ENCODE results near the gene HEMGN. TPM values are rescaled to one million over a fixed set of nuclear protein-coding genes. Genes with fewer than 3 reads are reported as not detected.

The HEMGN gene
- total and polyA plus RNA-seq, 2 donors (not counting 1 experiment from before 2014, with no cell fraction given), result not detected

- H3K9me3 ChIP-seq (ENCODE audit: control insufficient read depth, insufficient read depth, low read depth, low read length), result no peaks in the 10 kb centered on the region
- no peaks in the 10 kb centered on the region for H3K36me3 ChIP-seq (ENCODE audit: control insufficient read depth, insufficient read depth, low read length)
- no peak overlapping the region for H3K27ac ChIP-seq (ENCODE audit: insufficient read depth, low read length)
- H2AFZ ChIP-seq (ENCODE audit: low read length), result no peak overlapping the region
- no peak for TF ChIP-seq EZH2 (IDR thresholded peaks at IDR 0.05; ENCODE audit: low read length, missing control alignments)
- DNase-seq (ENCODE audit: low read depth in 2 of 2), result no peak
- H3K4me3 ChIP-seq (replicated peaks in 1 of 4; ENCODE audit: control extremely low read depth in 1 of 4, insufficient read depth in 1 of 4, low read depth in 3 of 4, low read length in 4 of 4), result no peak overlapping the region
- no peak overlapping the region for H3K4me2 ChIP-seq (ENCODE audit: extremely low read depth, insufficient read depth, low read length)
- no peaks in the 10 kb centered on the region for H3K79me2 ChIP-seq (ENCODE audit: control insufficient read depth, insufficient read depth, low read length)
- no peaks in the 10 kb centered on the region for H3K27me3 ChIP-seq (ENCODE audit: control insufficient read depth, insufficient read depth, low read length)
- no peaks in the 10 kb centered on the region for H4K20me1 ChIP-seq (ENCODE audit: control insufficient read depth, extremely low read depth, insufficient read depth, low read length)
- H3K4me1 ChIP-seq (ENCODE audit: control insufficient read depth, extremely low read depth, insufficient read depth, low read length), result peaks cover 5% of the 10 kb centered on the region
- no peak overlapping the region for H3K9ac ChIP-seq (ENCODE audit: insufficient read depth, low read length)
These were observed 18.7 kb downstream of the HEMGN start for GRCh38 chr9:97919217-97919813.

- no peak for DNase-seq (ENCODE audit: low read depth in 2 of 2)
- Histone ChIP-seq H3K9me3 (ENCODE audit: control insufficient read depth, insufficient read depth, low read depth, low read length) (no peaks in the 10 kb centered on the region), H4K20me1 (ENCODE audit: control insufficient read depth, extremely low read depth, insufficient read depth, low read length) (no peaks in the 10 kb centered on the region), H3K4me1 (ENCODE audit: control insufficient read depth, extremely low read depth, insufficient read depth, low read length) (peaks cover 5% of the 10 kb centered on the region), H3K36me3 (ENCODE audit: control insufficient read depth, insufficient read depth, low read length) (no peaks in the 10 kb centered on the region), H3K27me3 (ENCODE audit: control insufficient read depth, insufficient read depth, low read length) (no peaks in the 10 kb centered on the region), H3K4me2 (ENCODE audit: extremely low read depth, insufficient read depth, low read length) (no peak overlapping the region), H3K4me3 (replicated peaks in 1 of 4; ENCODE audit: control extremely low read depth in 1 of 4, insufficient read depth in 1 of 4, low read depth in 3 of 4, low read length in 4 of 4) (no peak overlapping the region), H2AFZ (ENCODE audit: low read length) (no peak overlapping the region), H3K79me2 (ENCODE audit: control insufficient read depth, insufficient read depth, low read length) (no peaks in the 10 kb centered on the region), H3K9ac (ENCODE audit: insufficient read depth, low read length) (no peak overlapping the region), H3K27ac (ENCODE audit: insufficient read depth, low read length) (no peak overlapping the region)
- TF ChIP-seq CTCF (conservative IDR thresholded peaks at IDR 0.05 in 1 of 2, IDR thresholded peaks at IDR 0.05 in 1 of 2; ENCODE audit: low read depth in 1 of 2, low read length in 2 of 2) (no peak), EZH2 (IDR thresholded peaks at IDR 0.05; ENCODE audit: low read length, missing control alignments) (no peak)
These were observed 19.4 kb downstream of the HEMGN start for GRCh38 chr9:97918611-97919010.

GRCh38 chr9:97911970-97912369 lies 26.0 kb downstream of the HEMGN start:
- Histone ChIP-seq H3K4me1 (ENCODE audit: control insufficient read depth, extremely low read depth, insufficient read depth, low read length) (no peaks in the 10 kb centered on the region), H3K4me2 (ENCODE audit: extremely low read depth, insufficient read depth, low read length) (no peak overlapping the region), H3K9ac (ENCODE audit: insufficient read depth, low read length) (no peak overlapping the region), H3K27ac (ENCODE audit: insufficient read depth, low read length) (no peak overlapping the region), H4K20me1 (ENCODE audit: control insufficient read depth, extremely low read depth, insufficient read depth, low read length) (no peaks in the 10 kb centered on the region), H3K27me3 (ENCODE audit: control insufficient read depth, insufficient read depth, low read length) (no peaks in the 10 kb centered on the region), H2AFZ (ENCODE audit: low read length) (no peak overlapping the region), H3K36me3 (ENCODE audit: control insufficient read depth, insufficient read depth, low read length) (peaks cover 1% of the 10 kb centered on the region), H3K9me3 (ENCODE audit: control insufficient read depth, insufficient read depth, low read depth, low read length) (no peaks in the 10 kb centered on the region), H3K79me2 (ENCODE audit: control insufficient read depth, insufficient read depth, low read length) (no peaks in the 10 kb centered on the region), H3K4me3 (replicated peaks in 1 of 4; ENCODE audit: control extremely low read depth in 1 of 4, insufficient read depth in 1 of 4, low read depth in 3 of 4, low read length in 4 of 4) (no peak overlapping the region)
- TF ChIP-seq CTCF (conservative IDR thresholded peaks at IDR 0.05 in 1 of 2, IDR thresholded peaks at IDR 0.05 in 1 of 2; ENCODE audit: low read depth in 1 of 2, low read length in 2 of 2), result no peak
- no peak for TF ChIP-seq EZH2 (IDR thresholded peaks at IDR 0.05; ENCODE audit: low read length, missing control alignments)
- no peak for DNase-seq (ENCODE audit: low read depth in 2 of 2)
